H7 (cell line): ENCODE measurements around the gene EFCAB6. TPM values are rescaled to one million over a fixed set of nuclear protein-coding genes. Genes with fewer than 3 reads are reported as not detected.

Experiments used
- DNase-seq: peaks from one replicate; pipeline ENCODE4 v3.0.0; 2012
- H3K27me3 ChIP-seq: 2 replicates; pipeline ENCODE4 v1.6.0; 2011; ENCODE audit warnings: mild to moderate bottlenecking, low read length; ENCODE audit not compliant: control insufficient read depth, insufficient read depth
- H3K36me3 ChIP-seq: replicated peaks from 2 replicates; pipeline ENCODE4 v1.5.1; 2011; ENCODE audit warnings: low read length; ENCODE audit not compliant: control insufficient read depth, insufficient read depth
- H3K4me3 ChIP-seq: 2 replicates; pipeline ENCODE4 v1.5.1; 2011; ENCODE audit warnings: low read depth, mild to moderate bottlenecking, control low read depth, low read length, moderate library complexity; ENCODE audit not compliant: insufficient read depth
- total RNA-seq: library from RNA; depleted of rRNA; stranded (reverse); fragments of >200 nt; shearing (Covaris generic); gene quantifications from 2 replicates; pipeline ENCODE4 v1.2.3, GENCODE V29; 2014

The EFCAB6 gene
- total RNA-seq, 1 experiment from 2014 or later: 0.31 TPM

GRCh38 chr22:43591380-43591779 lies 220.7 kb downstream of the EFCAB6 start:
- H3K4me3 ChIP-seq: no peak overlapping the region
- no peaks in the 10 kb centered on the region for H3K36me3 ChIP-seq
- DNase-seq: no peak
- no peaks in the 10 kb centered on the region for H3K27me3 ChIP-seq

- DNase-seq: no peak
- Histone ChIP-seq H3K36me3 (no peaks in the 10 kb centered on the region), H3K27me3 (no peaks in the 10 kb centered on the region), H3K4me3 (no peak overlapping the region)
These were observed 224.5 kb downstream of the EFCAB6 start for GRCh38 chr22:43587574-43587973.

- Histone ChIP-seq H3K36me3 (no peaks in the 10 kb centered on the region), H3K27me3 (no peaks in the 10 kb centered on the region), H3K4me3 (no peak overlapping the region)
- no peak for DNase-seq
These were observed 228.6 kb downstream of the EFCAB6 start for GRCh38 chr22:43583501-43583900.

- no peaks in the 10 kb centered on the region for H3K36me3 ChIP-seq
- H3K27me3 ChIP-seq: no peaks in the 10 kb centered on the region
- no peak for DNase-seq
- no peak overlapping the region for H3K4me3 ChIP-seq
These were observed 229.7 kb downstream of the EFCAB6 start for GRCh38 chr22:43582394-43582793.

- H3K36me3 ChIP-seq: no peaks in the 10 kb centered on the region
- no peaks in the 10 kb centered on the region for H3K27me3 ChIP-seq
- DNase-seq: no peak
- H3K4me3 ChIP-seq: no peak overlapping the region
These were observed 231.8 kb downstream of the EFCAB6 start for GRCh38 chr22:43580271-43580750.

GRCh38 chr22:43574738-43575137 lies 237.4 kb downstream of the EFCAB6 start:
- Histone ChIP-seq H3K4me3 (no peak overlapping the region), H3K36me3 (no peaks in the 10 kb centered on the region), H3K27me3 (no peaks in the 10 kb centered on the region; the same call in 1 of the 2 replicates)
- DNase-seq: no peak

GRCh38 chr22:43572710-43573109 lies 239.4 kb downstream of the EFCAB6 start:
- H3K36me3 ChIP-seq: no peaks in the 10 kb centered on the region
- no peak for DNase-seq
- no peak overlapping the region for H3K4me3 ChIP-seq
- no peaks in the 10 kb centered on the region; the same call in 1 of the 2 replicates for H3K27me3 ChIP-seq

GRCh38 chr22:43571181-43571580 lies 240.9 kb downstream of the EFCAB6 start:
- Histone ChIP-seq H3K27me3 (no peaks in the 10 kb centered on the region; the same call in 1 of the 2 replicates), H3K36me3 (no peaks in the 10 kb centered on the region), H3K4me3 (no peak overlapping the region)
- DNase-seq: peak; percentile 20

- Histone ChIP-seq H3K27me3 (no peaks in the 10 kb centered on the region; the same call in 1 of the 2 replicates), H3K36me3 (no peaks in the 10 kb centered on the region), H3K4me3 (no peak overlapping the region)
- DNase-seq: peak; percentile 79
These were observed 241.5 kb downstream of the EFCAB6 start for GRCh38 chr22:43570531-43571165.

GRCh38 chr22:43569111-43569510 lies 243.0 kb downstream of the EFCAB6 start:
- H3K36me3 ChIP-seq: no peaks in the 10 kb centered on the region
- H3K27me3 ChIP-seq: no peaks in the 10 kb centered on the region; the same call in 1 of the 2 replicates
- no peak overlapping the region for H3K4me3 ChIP-seq
- DNase-seq: no peak

- no peak for DNase-seq
These were observed 244.3 kb downstream of the EFCAB6 start for GRCh38 chr22:43567691-43568324.

GRCh38 chr22:43566561-43567332 lies 245.4 kb downstream of the EFCAB6 start:
- no peaks in the 10 kb centered on the region for H3K36me3 ChIP-seq
- peak; percentile 34 for DNase-seq

More at GRCh38 chr22:43567691-43568324, 244.3 kb downstream of the EFCAB6 start:
- Histone ChIP-seq H3K4me3 (no peak overlapping the region), H3K27me3 (no peaks in the 10 kb centered on the region; the same call in 1 of the 2 replicates), H3K36me3 (no peaks in the 10 kb centered on the region)

GRCh38 chr22:43566021-43566420 lies 246.1 kb downstream of the EFCAB6 start:
- no peak for DNase-seq
- H3K36me3 ChIP-seq: no peaks in the 10 kb centered on the region
- no peaks in the 10 kb centered on the region for H3K27me3 ChIP-seq
- H3K4me3 ChIP-seq: no peak overlapping the region

More at GRCh38 chr22:43566561-43567332, 245.4 kb downstream of the EFCAB6 start:
- H3K4me3 ChIP-seq: no peak overlapping the region
- no peaks in the 10 kb centered on the region for H3K27me3 ChIP-seq

- no peaks in the 10 kb centered on the region for H3K36me3 ChIP-seq
These were observed 247.2 kb downstream of the EFCAB6 start for GRCh38 chr22:43564859-43565258.

More at GRCh38 chr22:43564859-43565258, 247.2 kb downstream of the EFCAB6 start:
- no peak for DNase-seq
- Histone ChIP-seq H3K4me3 (no peak overlapping the region), H3K27me3 (no peaks in the 10 kb centered on the region)
